ENCODE measurements around the gene PCTP.

- TF ChIP-seq POLR2A (IDR thresholded peaks at IDR 0.05; ENCODE audit: low read depth, low read length) (no peak), RCOR1 (IDR thresholded peaks at IDR 0.05; ENCODE audit: insufficient replicate concordance, low read length) (no peak), FOS (IDR thresholded peaks at IDR 0.05; ENCODE audit: low read depth, low read length) (no peak), USF2 (IDR thresholded peaks at IDR 0.05; ENCODE audit: low read depth, low read length) (no peak), BHLHE40 (IDR thresholded peaks at IDR 0.05; ENCODE audit: low read depth, low read length) (no peak), CTCF (conservative IDR thresholded peaks at IDR 0.05; ENCODE audit: low read depth, low read length) (no peak), NFE2L2 (IDR thresholded peaks at IDR 0.05; ENCODE audit: low read depth, low read length) (no peak), RFX5 (IDR thresholded peaks at IDR 0.05; ENCODE audit: low read depth, low read length) (no peak), MAZ (IDR thresholded peaks at IDR 0.05; ENCODE audit: borderline replicate concordance, low read depth, low read length) (no peak), ELK1 (IDR thresholded peaks at IDR 0.05; ENCODE audit: borderline replicate concordance, low read depth, low read length) (no peak)
Observed at GRCh38 chr17:55746466-55746865, 4.4 kb upstream of the PCTP start.

All from IMR-90 (cell line).